B cell (primary cell): ENCODE results near the gene CLEC4E. TPM values are rescaled to one million over a fixed set of nuclear protein-coding genes. Genes with fewer than 3 reads are reported as not detected.
A peak's percentile ranks its signal among the peaks of the same experiment; 100 is the strongest.

Experiments used
- ATAC-seq: fragments of 200-7000 bp; cut with Tn5 transposase; one replicate; pipeline ENCODE4 v1.10.0; 2021; ENCODE audit warnings: low read depth, mild to moderate bottlenecking, moderate number of reproducible peaks, moderate library complexity
- CTCF ChIA-PET: fragments of 350-600 bp; sonication (Branson Sonifier 250); formaldehyde crosslinking; loops from one replicate; lab custom pipeline; 2021; ENCODE audit warnings: antibody characterized with exemption, inconsistent platforms; lab: Charles Lee
- POLR2A ChIA-PET: fragments of 350-600 bp; sonication (Branson Sonifier 250); formaldehyde crosslinking; loops from one replicate; lab custom pipeline; 2021; ENCODE audit warnings: antibody characterized with exemption; lab: Charles Lee
- DNase-seq: peaks from one replicate; pipeline ENCODE4 v3.0.0; 2013
- H2AFZ ChIP-seq: 2 replicates; pipeline ENCODE4 v1.6.1; 2012; ENCODE audit warnings: mild to moderate bottlenecking, low read depth, low read length; ENCODE audit not compliant: insufficient read depth, poor library complexity, severe bottlenecking
- H3K27ac ChIP-seq, 2 donors: 1 replicate in 1 of 2; 2 replicates in 1 of 2; pipeline ENCODE4 v1.5.1; 2012 to 2013; ENCODE audit warnings: low read length in 2 of 2, mild to moderate bottlenecking in 2 of 2, moderate library complexity in 1 of 2
- H3K27me3 ChIP-seq, 4 experiments: fragments of 200-600 bp in 1 of 4; sonication (generic) in 1 of 4; replicated peaks in 1 of 4; 1 replicate in 2 of 4; 2 replicates in 2 of 4; pipeline versions ENCODE4 v1.6.1 to v1.7.0; 2013 to 2016; ENCODE audit warnings: low read length in 3 of 4, mild to moderate bottlenecking in 2 of 4, mixed read lengths in 1 of 4, moderate library complexity in 1 of 4; ENCODE audit not compliant: insufficient read depth in 4 of 4, control insufficient read depth in 3 of 4; ENCODE audit errors: control extremely low read depth in 1 of 4
- H3K36me3 ChIP-seq, 2 experiments: replicated peaks in 1 of 2; 1 replicate in 1 of 2; 2 replicates in 1 of 2; pipeline versions ENCODE4 v1.6.1 to v1.7.1; 2013; ENCODE audit warnings: low read length in 1 of 2; ENCODE audit not compliant: insufficient read depth in 2 of 2, control insufficient read depth in 1 of 2; ENCODE audit errors: control extremely low read depth in 1 of 2, extremely low read depth in 1 of 2
- H3K4me1 ChIP-seq, 2 donors: fragments of 200-600 bp in 1 of 2; sonication (generic) in 1 of 2; 1 replicate in 1 of 2; 2 replicates in 1 of 2; pipeline versions ENCODE4 v1.5.1 to v1.6.1; 2013 to 2017; ENCODE audit warnings: low read length in 2 of 2; ENCODE audit not compliant: control insufficient read depth in 2 of 2, insufficient read depth in 2 of 2
- H3K4me2 ChIP-seq: replicated peaks from 2 replicates; pipeline ENCODE3; 2012; ENCODE audit warnings: mild to moderate bottlenecking, low read depth, low read length; ENCODE audit not compliant: poor library complexity, severe bottlenecking
- H3K4me3 ChIP-seq, 5 experiments: fragments of 200-600 bp in 1 of 5; sonication (generic) in 1 of 5; 1 replicate in 3 of 5; 2 replicates in 2 of 5; pipeline versions ENCODE4 v1.5.1 to v1.7.0; 2011 to 2016; ENCODE audit warnings: low read length in 4 of 5, mild to moderate bottlenecking in 4 of 5, low read depth in 2 of 5, control low read depth in 1 of 5, moderate library complexity in 1 of 5; ENCODE audit not compliant: insufficient read depth in 1 of 5; ENCODE audit errors: control extremely low read depth in 1 of 5, extremely low read depth in 1 of 5
- H3K79me2 ChIP-seq: fragments of 200-600 bp; sonication (generic); one replicate; pipeline ENCODE4 v1.6.0; 2016; ENCODE audit warnings: low read length; ENCODE audit not compliant: control insufficient read depth, insufficient read depth
- H3K9ac ChIP-seq: fragments of 200-600 bp; sonication (generic); 2 replicates; pipeline ENCODE4 v1.6.1; 2017; ENCODE audit warnings: mild to moderate bottlenecking, low read length, moderate library complexity
- H3K9me3 ChIP-seq, 3 donors: one replicate each; pipeline versions ENCODE4 v1.6.1 to v1.7.1; 2013; ENCODE audit warnings: low read length in 2 of 3; ENCODE audit not compliant: control insufficient read depth in 2 of 3, insufficient read depth in 1 of 3; ENCODE audit errors: control extremely low read depth in 1 of 3
- H4K20me1 ChIP-seq: 2 replicates; pipeline ENCODE4 v1.6.0; 2012; ENCODE audit warnings: mild to moderate bottlenecking, low read length; ENCODE audit not compliant: insufficient read depth, control insufficient read depth, poor library complexity, severe bottlenecking
- H3K27ac Mint-ChIP-seq: one replicate; pipeline ENCODE4 v1.8.0; 2021; ENCODE audit warnings: mixed read lengths
- H3K27me3 Mint-ChIP-seq: one replicate; pipeline ENCODE4 v1.8.0; 2021; ENCODE audit warnings: mixed read lengths
- H3K4me1 Mint-ChIP-seq: one replicate; pipeline ENCODE4 v1.8.0; 2021; ENCODE audit warnings: mixed read lengths
- H3K4me3 Mint-ChIP-seq: one replicate; pipeline ENCODE4 v1.8.0; 2021; ENCODE audit warnings: mixed read lengths
- H3K9me3 Mint-ChIP-seq: one replicate; pipeline ENCODE4 v1.8.0; 2022; ENCODE audit warnings: mixed read lengths; ENCODE audit not compliant: insufficient read depth
- CTCF ChIP-seq: fragments of 200-600 bp; IDR thresholded peaks from one replicate; pipeline ENCODE4 v1.8.0; 2022; ENCODE audit warnings: antibody characterized with exemption, mild to moderate bottlenecking
- EZH2 ChIP-seq: IDR thresholded peaks from 2 replicates; pipeline ENCODE4 v1.6.1; 2012; ENCODE audit warnings: borderline replicate concordance, low read depth, mild to moderate bottlenecking, moderate library complexity, low read length; ENCODE audit not compliant: insufficient read depth, poor library complexity, severe bottlenecking
- WGBS: methylation state at CpG from one replicate; pipeline ENCODE4 v1.1.5; 2013; ENCODE audit warnings: missing lambda C conversion rate; ENCODE audit not compliant: insufficient coverage; 5-methylcytosine and 5-hydroxymethylcytosine counted together
- intact Hi-C: fragments of 100-400 bp; cut with micrococcal nuclease; formaldehyde crosslinking; loops from one replicate; pipeline ENCODE4 v1.10.0; 2022
- polyA plus RNA-seq: library from polyadenylated mRNA; depleted of rRNA; stranded (reverse); fragments of >200 nt; gene quantifications from 2 replicates; pipeline ENCODE4 v1.2.3, GENCODE V29; 2012
- total RNA-seq, 2 donors: library from RNA; stranded (reverse); fragments of 120-200 nt in 1 of 2; gene quantifications; 1 replicate in 1 of 2; 2 replicates in 1 of 2; pipeline versions ENCODE4 v1.2.3 to v1.2.4, GENCODE V29; 2013 to 2022

Gene CLEC4E
- total and polyA plus RNA-seq, 2 donors (not counting 1 experiment from before 2014, with no cell fraction given) = 0.06 TPM; not detected in 1

GRCh38 chr12:8517971-8518370 lies 22.7 kb downstream of the CLEC4E start:
- TF ChIP-seq CTCF (no peak), EZH2 (no peak)
- ATAC-seq (no peak), DNase-seq (no peak)
- no peaks in the 10 kb centered on the region for H3K4me1 Mint-ChIP-seq
- no peak overlapping the region for H3K4me3 Mint-ChIP-seq
- ChIA-PET CTCF (interaction anchor here (0.8 kb wide), 1 partner anchor 26 kb away, joined by 4 read pairs; no protein-coding TSS in a partner anchor), POLR2A (no interaction called here)
- H3K9me3 Mint-ChIP-seq = no peaks in the 10 kb centered on the region
- no peak overlapping the region for H3K4me3 ChIP-seq
- H3K27me3 ChIP-seq = peaks cover 0 to 13% (median 3%) of the 10 kb centered on the region in 4 experiments
- no peaks in the 10 kb centered on the region for H3K79me2 ChIP-seq
- no peaks in the 10 kb centered on the region for H3K4me1 ChIP-seq
- H3K4me2 ChIP-seq = no peak overlapping the region
- H4K20me1 ChIP-seq = no peaks in the 10 kb centered on the region
- no peak overlapping the region for H3K27ac ChIP-seq
- H3K9me3 ChIP-seq = no peaks in the 10 kb centered on the region
- H3K9ac ChIP-seq = no peak overlapping the region
- intact Hi-C loops = no loop called here
- H2AFZ ChIP-seq = no peak overlapping the region
- H3K27ac Mint-ChIP-seq = no peak overlapping the region
- no CpG with 5 or more reads among the region's 2 CpGs for WGBS
- H3K27me3 Mint-ChIP-seq = peaks cover 39% of the 10 kb centered on the region
- H3K36me3 ChIP-seq = no peaks in the 10 kb centered on the region

GRCh38 chr12:8513256-8513655 lies 27.4 kb downstream of the CLEC4E start, which contains the start of gene CLEC4D:
Gene CLEC4D (plus strand): TSS chr12:8513503. CDS start chr12:8513733, 230 bp downstream.
- Histone ChIP-seq H3K9me3 (no peaks in the 10 kb centered on the region), H3K27me3 (peaks cover 0 to 18% (median 10%) of the 10 kb centered on the region in 4 experiments), H3K4me1 (peaks cover 10 to 11% of the 10 kb centered on the region in 2 donors), H2AFZ (no peak within 1 kb of the TSS), H3K27ac (no peak within 1 kb of the TSS), H3K4me3 (peak within 1 kb of the TSS in 1 of 5 experiments; percentile 59), H3K79me2 (no peaks in the 10 kb centered on the region), H4K20me1 (no peaks in the 10 kb centered on the region), H3K4me2 (no peak within 1 kb of the TSS), H3K36me3 (no peaks in the 10 kb centered on the region), H3K9ac (no peak within 1 kb of the TSS)
- H3K27ac Mint-ChIP-seq = no peak within 1 kb of the TSS
- ChIA-PET CTCF (interaction anchor here (1.5 kb wide), 1 partner anchor 31 kb away, joined by 5 read pairs; no protein-coding TSS in a partner anchor), POLR2A (no interaction called here)
- DNase-seq (no peak), ATAC-seq (no peak)
- H3K4me3 Mint-ChIP-seq = no peak within 1 kb of the TSS
- intact Hi-C loops = no loop called here
- WGBS = no CpG with 5 or more reads among the region's 4 CpGs
- peaks cover 47% of the 10 kb centered on the region for H3K27me3 Mint-ChIP-seq
- H3K9me3 Mint-ChIP-seq = no peaks in the 10 kb centered on the region
- TF ChIP-seq CTCF = no peak
- TF ChIP-seq EZH2 = no peak
- H3K4me1 Mint-ChIP-seq = peaks cover 13% of the 10 kb centered on the region
